GM21423 (cell line): ENCODE data around the gene FBRSL1.

ENCODE experiments used
- ATAC-seq: cut with Tn5 transposase; IDR thresholded peaks from one replicate; pipeline ENCODE4 v1.9.1; 2021; ENCODE audit warnings: mild to moderate bottlenecking, moderate library complexity; ENCODE audit not compliant: unreplicated experiment

Gene FBRSL1

GRCh38 chr12:132508860-132509732, 19.1 kb downstream of the FBRSL1 start:
- no peak for ATAC-seq

DNA sequence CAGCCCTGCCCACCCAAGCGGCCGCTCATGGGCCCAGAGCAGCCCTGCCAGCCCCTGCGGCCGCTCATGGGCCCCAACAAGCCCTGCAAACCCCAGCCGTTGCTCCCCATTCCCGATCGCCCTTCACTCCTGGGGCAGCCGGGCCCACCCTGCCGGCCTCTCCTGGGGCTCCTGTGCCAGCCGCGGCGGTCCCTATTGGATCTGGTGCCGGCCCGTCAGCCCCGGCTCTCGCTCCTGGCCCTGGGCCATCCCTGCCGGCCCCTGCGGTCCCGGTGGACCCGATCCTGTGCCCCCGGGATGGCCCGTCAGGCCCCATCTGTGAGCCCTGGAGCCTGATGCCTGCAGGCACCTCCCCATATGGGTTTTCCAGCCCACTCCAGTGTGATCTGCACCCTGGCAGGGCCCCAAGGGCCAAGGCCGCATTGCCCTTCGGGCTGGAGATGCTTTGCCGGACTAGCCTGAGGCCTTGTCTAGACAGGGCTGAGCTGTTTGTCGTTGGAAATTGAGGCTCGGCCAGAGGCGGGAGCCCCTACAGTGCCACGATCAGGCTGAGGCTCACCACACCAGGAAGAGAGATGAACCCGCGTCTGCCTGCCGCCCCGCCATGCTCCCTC, 20.3 kb downstream of the FBRSL1 start:
- ATAC-seq, result no peak

GRCh38 chr12:132510746-132511477, 21.0 kb downstream of the FBRSL1 start:
- no peak for ATAC-seq

DNA sequence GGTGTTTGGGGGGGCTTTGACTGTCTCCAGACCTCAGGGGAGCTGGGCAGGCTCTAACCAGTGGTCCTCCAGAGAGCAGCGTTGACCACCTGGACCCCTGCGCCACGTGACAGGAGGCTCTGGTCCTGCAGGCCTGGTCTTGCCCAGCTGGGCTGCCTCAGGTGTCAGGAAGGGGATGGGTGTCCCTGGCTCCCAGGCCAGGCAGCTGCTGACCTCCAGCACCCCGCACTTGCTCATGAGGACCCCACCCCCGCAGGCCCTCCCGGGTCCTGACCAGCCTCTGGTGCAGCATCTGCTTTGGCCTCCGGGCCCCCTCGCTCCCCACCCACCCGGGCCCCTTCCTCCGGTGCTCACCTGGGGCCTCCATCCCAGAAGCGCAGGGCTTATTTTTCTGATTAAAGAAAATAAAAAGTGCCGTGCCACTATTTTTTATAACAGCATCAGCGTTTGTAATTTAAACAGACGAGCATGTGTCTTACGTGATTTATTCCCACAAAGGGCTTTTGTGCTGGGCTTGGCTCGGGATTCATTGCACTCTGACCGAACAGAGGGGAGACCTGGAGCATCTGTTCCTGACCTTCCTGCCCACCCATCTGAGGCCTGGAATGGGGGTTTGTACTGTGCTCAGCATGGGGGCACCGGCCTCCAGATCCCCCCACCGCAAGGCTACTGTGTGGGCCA, 21.7 kb downstream of the FBRSL1 start:
- no peak for ATAC-seq

DNA sequence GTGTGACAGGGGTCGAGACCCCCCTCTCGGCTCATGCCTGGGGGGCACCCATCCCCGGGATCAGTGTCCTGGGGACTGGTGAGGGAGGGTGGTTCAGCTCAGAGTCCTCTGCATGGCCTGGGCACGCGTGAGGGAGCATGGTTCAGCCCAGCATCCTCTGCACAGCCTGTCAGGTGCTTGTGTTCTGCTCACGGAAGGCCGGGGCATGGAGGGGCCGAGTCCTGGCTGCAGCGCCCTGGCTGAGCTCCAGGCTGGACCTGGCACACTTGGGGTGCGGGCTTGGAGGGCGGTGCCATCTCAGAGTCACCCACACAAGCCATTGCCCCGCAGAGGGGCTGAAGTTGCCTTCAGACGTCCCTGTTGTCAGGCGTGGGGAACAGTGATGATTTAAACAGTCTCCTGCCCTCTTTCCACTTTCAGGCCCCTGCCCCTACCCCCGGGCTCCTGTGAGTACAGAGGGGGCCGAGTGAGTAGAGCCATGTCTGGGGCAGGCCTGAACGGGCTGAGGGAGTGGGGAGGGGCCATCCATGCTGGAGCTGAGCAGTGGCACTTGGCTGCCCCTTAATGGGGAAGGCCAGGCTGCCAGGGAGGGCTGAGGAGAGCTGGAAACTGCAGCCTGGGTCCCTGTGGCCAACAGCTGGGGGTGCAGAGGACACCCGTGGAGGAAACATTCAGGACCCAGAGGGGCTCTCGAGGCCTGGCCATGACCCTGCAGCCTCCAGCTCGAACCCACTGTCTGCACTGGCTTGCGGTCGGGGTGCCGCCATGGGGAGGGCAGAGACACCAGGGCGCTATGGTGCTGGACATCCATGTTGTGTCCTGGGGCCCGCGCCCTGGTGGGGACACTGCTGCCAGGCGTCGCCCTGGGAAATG, 22.5 kb downstream of the FBRSL1 start:
- ATAC-seq, result no peak

DNA sequence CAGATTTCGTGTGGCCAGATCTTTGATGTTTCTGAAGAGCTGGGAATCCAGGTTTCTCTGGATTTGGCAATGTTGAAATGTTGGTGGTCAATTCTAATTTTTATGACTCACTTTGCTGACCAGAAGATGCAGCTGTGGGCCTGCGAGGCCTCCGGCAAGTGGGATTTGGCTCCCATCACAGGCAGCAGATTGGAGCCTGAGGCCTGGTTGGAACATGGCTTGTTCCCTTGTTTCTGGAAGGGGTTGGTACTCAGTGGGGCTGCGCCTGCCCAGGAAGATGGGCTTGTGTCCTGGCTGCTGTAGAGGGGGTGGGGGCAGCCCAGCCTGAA, 23.1 kb downstream of the FBRSL1 start:
- no peak for ATAC-seq

- ATAC-seq, result no peak
These were observed 23.6 kb downstream of the FBRSL1 start for GRCh38 chr12:132513458-132514135.

- ATAC-seq, result no peak
These were observed 24.4 kb downstream of the FBRSL1 start for GRCh38 chr12:132514216-132514820.

GRCh38 chr12:132514838-132515237, 24.9 kb downstream of the FBRSL1 start:
- no peak for ATAC-seq

DNA sequence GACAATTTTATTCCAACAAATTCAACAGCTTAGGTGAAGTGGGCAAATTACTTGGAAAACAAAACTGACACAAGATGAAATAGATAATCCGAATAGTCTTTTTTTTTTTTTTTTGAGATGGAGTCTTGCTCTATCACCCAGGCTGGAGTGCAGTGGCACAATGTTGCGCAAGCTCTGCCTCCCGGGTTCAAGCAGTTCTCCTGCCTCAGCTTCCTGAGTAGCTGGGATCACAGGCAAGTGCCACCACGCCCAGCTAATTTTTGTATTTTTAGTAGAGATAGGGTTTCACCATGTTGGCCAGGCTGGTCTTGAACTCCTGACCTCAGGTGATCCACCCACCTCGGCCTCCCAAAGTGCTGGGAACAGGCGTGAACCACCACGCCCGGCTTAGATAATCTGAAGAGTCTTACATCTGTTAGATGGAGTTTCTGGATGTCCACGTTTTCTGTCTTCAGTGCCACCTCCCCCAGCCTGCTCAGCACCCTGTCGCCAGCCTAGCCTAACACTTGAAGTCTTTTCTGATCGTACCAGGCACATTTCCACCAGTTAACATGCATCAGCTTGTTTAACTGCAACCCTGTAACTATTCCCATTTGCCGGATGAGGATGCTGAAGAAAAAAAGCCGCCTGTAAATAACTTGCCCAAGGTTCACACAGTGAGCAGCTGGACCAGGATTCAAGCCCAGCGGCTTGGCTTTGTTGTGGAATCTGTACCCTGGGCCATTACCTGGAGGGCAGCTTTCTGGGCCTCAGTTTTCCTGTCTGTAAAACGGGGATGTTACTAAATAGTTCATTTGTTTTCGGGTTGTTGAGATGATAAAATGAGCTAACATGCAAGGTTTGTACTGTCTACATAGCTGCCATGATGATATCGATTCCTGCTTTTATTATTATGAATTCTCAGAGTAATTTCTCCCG, 26.4 kb downstream of the FBRSL1 start:
- no peak for ATAC-seq

- ATAC-seq, result no peak
These were observed 27.2 kb downstream of the FBRSL1 start for GRCh38 chr12:132517013-132517739.

GRCh38 chr12:132517740-132518100, 27.8 kb downstream of the FBRSL1 start:
- ATAC-seq, result no peak

GRCh38 chr12:132518354-132518992, 28.5 kb downstream of the FBRSL1 start:
- no peak for ATAC-seq

GRCh38 chr12:132520421-132521199, 30.7 kb downstream of the FBRSL1 start:
- no peak for ATAC-seq

DNA sequence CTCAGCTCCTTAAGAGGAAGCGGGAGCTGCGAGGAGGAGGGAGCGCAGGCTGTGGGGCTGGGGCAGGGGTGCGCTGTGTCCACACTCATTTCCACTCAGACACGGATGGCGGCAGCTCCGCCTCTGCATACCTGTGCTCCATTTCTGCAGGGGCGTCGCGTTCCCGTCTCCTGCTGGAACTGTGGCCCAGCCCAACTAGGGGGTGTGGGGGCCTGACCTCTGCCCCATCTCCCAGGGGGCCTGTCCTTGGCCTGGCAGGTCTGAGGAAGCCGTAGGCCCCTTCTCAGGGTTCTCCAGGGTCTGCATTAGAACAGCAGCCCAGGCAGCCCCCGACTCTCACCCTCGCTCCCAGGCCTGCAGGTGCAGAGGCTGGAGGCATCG, 31.2 kb downstream of the FBRSL1 start:
- ATAC-seq, result no peak

GRCh38 chr12:132521712-132522292, 31.9 kb downstream of the FBRSL1 start:
- ATAC-seq, result no peak
